BJ (cell line): ENCODE data around the gene C4A. TPM values are rescaled to one million over a fixed set of nuclear protein-coding genes. Genes with fewer than 3 reads are reported as not detected.
"Not testable (repeated sequence)": the region's sequence is repeated elsewhere in the genome, so short reads cannot be mapped to it uniquely, and the experiment has no call there.

Source experiments
- CTCF ChIA-PET: fragments of 350-600 bp; formaldehyde crosslinking; extraction: SDS; loops from one replicate; lab custom pipeline; 2021; ENCODE audit warnings: antibody characterized with exemption, inconsistent platforms; lab: Yijun Ruan, JAX
- POLR2A ChIA-PET: fragments of 300-600 bp; sonication (Branson Sonifier 250); formaldehyde crosslinking; extraction: SDS; loops from one replicate; lab custom pipeline; 2021; ENCODE audit warnings: antibody characterized with exemption; lab: Charles Lee
- DNase-seq: peaks from one replicate; pipeline ENCODE4 v3.0.0-alpha.2; 2011; ENCODE audit warnings: low read depth
- H3K27me3 ChIP-seq: 2 replicates; pipeline ENCODE4 v1.6.0; 2011; ENCODE audit warnings: low read length; ENCODE audit not compliant: control insufficient read depth, insufficient read depth
- H3K36me3 ChIP-seq: 2 replicates; pipeline ENCODE4 v1.5.1; 2011; ENCODE audit warnings: low read length; ENCODE audit not compliant: control insufficient read depth, insufficient read depth
- H3K4me3 ChIP-seq: 2 replicates; pipeline ENCODE4 v1.5.1; 2011; ENCODE audit warnings: low read depth, mild to moderate bottlenecking, control low read depth, low read length
- polyA minus RNA-seq: library from RNA; depleted of rRNA, polyadenylated mRNA; stranded (reverse); fragments of >200 nt; gene quantifications from 2 replicates; pipeline ENCODE4 v1.2.3, GENCODE V29; 2011; rRNA and poly(A)+ RNA removed
- polyA plus RNA-seq: library from polyadenylated mRNA; depleted of rRNA; stranded (reverse); fragments of >200 nt; gene quantifications from 2 replicates; pipeline ENCODE4 v1.2.3, GENCODE V29; 2011; rRNA removed
- TF ChIP-seq, protein P1 (sequence below): IDR thresholded peaks from 2 replicates; pipeline ENCODE4 v1.5.1; 2011; ENCODE audit warnings: low read depth, mild to moderate bottlenecking, control low read depth, inconsistent platforms, low read length, moderate library complexity; ENCODE audit not compliant: insufficient read depth

Gene C4A
- 5.9 and 9.7 TPM in 2 replicates for polyA plus RNA-seq
- polyA minus RNA-seq, result 5.7 and 7.5 TPM in 2 replicates

DNA sequence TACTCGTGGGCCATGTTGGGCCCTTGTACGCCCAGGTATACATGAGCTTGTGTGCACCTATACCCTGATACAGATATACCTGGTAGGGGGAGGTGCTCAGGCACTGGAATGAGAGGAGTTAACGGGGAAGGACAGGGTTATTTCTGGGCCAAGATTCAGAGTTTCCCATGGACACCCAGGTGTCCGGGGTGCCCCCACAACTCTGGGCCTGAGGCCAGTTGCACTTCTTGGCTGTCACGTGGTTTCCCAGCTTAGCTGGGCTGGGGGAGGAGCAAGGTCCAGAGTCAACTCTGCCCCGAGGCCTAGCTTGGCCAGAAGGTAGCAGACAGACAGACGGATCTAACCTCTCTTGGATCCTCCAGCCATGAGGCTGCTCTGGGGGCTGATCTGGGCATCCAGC, at the start of gene C4A:
C4A (plus strand) TSS at position 314 of the 400 bp plus-strand sequence; CDS start at position 365, 51 bp downstream.
- DNase-seq, H3K4me3 ChIP-seq, H3K27me3 ChIP-seq, CTCF ChIA-PET, POLR2A ChIA-PET, H3K36me3 ChIP-seq: not testable (repeated sequence)

DNA sequence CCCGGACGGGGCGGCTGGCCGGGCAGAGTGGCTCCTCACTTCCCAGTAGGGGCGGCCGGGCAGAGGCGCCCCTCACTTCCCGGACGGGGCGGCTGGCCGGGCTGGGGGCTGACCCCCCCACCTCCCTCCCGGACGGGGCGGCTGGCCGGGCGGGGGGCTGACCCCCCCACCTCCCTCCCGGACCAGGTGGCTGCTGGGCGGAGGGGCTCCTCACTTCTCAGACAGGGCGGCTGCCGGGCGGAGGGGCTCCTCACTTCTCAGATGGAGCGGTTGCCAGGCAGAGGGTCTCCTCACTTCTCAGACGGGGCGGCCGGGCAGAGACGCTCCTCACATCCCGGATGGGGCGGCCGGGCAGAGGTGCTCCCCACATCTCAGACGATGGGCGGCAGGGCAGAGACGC, 49.7 kb upstream of the C4A start:
- H3K27me3 ChIP-seq, CTCF ChIA-PET, POLR2A ChIA-PET, DNase-seq, H3K36me3 ChIP-seq, H3K4me3 ChIP-seq: not testable (repeated sequence)

DNA sequence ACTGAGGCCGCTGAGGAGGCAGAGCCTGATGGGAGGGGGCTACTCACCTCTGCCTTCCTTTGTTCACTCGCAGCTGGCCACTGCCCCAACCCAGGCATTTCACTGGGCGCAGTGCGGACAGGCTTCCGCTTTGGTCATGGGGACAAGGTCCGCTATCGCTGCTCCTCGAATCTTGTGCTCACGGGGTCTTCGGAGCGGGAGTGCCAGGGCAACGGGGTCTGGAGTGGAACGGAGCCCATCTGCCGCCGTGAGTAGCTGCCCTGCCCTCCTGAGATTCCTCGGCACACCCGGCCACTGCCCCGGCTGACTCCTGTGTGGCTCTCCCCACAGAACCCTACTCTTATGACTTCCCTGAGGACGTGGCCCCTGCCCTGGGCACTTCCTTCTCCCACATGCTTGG, 48.3 kb upstream of the C4A start:
- Histone ChIP-seq H3K36me3 (no peaks in the 10 kb centered on the region), H3K4me3 (no peak overlapping the region), H3K27me3 (no peaks in the 10 kb centered on the region; the same call in 1 of the 2 replicates)
- DNase-seq, result no peak
- TF ChIP-seq, protein P1, sequence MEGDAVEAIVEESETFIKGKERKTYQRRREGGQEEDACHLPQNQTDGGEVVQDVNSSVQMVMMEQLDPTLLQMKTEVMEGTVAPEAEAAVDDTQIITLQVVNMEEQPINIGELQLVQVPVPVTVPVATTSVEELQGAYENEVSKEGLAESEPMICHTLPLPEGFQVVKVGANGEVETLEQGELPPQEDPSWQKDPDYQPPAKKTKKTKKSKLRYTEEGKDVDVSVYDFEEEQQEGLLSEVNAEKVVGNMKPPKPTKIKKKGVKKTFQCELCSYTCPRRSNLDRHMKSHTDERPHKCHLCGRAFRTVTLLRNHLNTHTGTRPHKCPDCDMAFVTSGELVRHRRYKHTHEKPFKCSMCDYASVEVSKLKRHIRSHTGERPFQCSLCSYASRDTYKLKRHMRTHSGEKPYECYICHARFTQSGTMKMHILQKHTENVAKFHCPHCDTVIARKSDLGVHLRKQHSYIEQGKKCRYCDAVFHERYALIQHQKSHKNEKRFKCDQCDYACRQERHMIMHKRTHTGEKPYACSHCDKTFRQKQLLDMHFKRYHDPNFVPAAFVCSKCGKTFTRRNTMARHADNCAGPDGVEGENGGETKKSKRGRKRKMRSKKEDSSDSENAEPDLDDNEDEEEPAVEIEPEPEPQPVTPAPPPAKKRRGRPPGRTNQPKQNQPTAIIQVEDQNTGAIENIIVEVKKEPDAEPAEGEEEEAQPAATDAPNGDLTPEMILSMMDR, result no peak
- CTCF ChIA-PET, result no interaction called here
- POLR2A ChIA-PET, result no interaction called here

DNA sequence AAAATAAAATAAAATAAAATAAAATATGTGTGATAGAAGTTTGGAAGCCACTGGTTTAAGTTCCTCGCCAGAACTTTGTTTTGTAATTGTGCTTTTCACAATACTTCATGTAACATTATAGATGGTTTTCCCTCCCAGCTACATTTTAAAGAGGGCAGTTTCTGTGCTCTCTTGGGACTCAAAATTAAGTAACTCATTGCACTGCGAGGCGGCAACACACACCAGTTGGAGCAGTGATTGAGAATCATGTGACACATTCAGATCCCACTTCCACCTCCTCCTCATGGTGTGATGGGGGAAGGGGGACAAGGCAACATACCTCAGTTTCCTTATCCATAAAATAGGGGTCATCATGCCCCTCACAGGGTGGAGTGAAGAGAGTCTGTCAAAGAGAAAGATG, 46.8 kb upstream of the C4A start:
- H3K27me3 ChIP-seq, result no peaks in the 10 kb centered on the region; the same call in 1 of the 2 replicates
- POLR2A ChIA-PET, result no interaction called here
- no peak for DNase-seq
- CTCF ChIA-PET, result interaction anchor here (0.6 to 1.4 kb wide), 3 partner anchors 17 to 33 kb away, joined by 3 read pairs; partner anchors contain the start of gene SKIC2
- TF ChIP-seq, protein P1, result no peak
- H3K36me3 ChIP-seq, result no peaks in the 10 kb centered on the region
- H3K4me3 ChIP-seq, result no peak overlapping the region

DNA sequence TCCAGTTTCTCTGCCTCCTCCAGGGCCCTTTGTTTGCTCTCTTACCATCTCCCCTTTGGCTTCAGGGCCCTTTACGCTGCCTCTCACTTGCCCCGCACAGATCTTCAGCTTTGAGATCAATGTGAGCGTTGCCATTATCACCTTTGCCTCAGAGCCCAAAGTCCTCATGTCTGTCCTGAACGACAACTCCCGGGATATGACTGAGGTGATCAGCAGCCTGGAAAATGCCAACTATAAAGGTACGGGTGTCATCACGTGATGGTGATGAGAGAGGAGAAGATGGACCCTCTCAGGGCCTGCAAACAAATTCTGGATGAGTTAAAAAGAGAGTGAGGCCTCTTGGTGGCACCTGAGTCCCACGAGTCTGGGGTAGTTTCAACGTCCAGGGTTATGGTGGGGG, 46.0 kb upstream of the C4A start:
- H3K4me3 ChIP-seq, result no peak overlapping the region
- POLR2A ChIA-PET, result no interaction called here
- no peak for DNase-seq
- H3K27me3 ChIP-seq, result no peaks in the 10 kb centered on the region; the same call in 1 of the 2 replicates
- H3K36me3 ChIP-seq, result no peaks in the 10 kb centered on the region
- TF ChIP-seq, protein P1, result no peak
- CTCF ChIA-PET, result interaction anchor here (1.1 to 1.5 kb wide), 3 partner anchors 12 to 24 kb away, joined by 3 read pairs; partner anchors contain the start of gene SKIC2

DNA sequence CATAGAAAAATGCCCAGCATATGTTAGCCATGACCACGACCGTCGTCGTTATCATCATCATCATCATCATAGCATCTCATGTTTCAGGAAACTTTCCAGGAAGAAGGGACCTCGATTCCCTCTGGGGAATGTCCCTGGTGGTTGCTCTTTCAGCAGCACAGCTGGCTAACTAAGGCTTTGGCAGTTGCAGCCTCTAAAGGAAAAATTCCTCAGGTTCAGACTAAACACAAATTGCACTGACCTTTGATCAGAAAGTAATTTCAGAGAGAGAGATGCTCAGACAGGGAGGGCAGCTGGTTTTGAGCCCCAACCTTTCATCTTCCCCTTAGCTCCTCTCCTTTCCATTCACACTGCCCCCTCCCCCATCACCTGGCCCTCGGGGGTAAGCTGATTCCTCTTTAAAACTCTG, 41.6 kb upstream of the C4A start:
- TF ChIP-seq, protein P1, result peak; percentile 16; the same call in 1 of the 2 replicates
- no peak for DNase-seq
- no peak overlapping the region for H3K4me3 ChIP-seq
- no peaks in the 10 kb centered on the region for H3K36me3 ChIP-seq
- CTCF ChIA-PET, result interaction anchor here (1.0 to 4.2 kb wide), 5 partner anchors 10 to 52 kb away, joined by 3 to 35 read pairs (median 5); no protein-coding TSS in a partner anchor
- H3K27me3 ChIP-seq, result peaks cover 1% of the 10 kb centered on the region
- POLR2A ChIA-PET, result no interaction called here
